ENCODE results near the gene LIAS.
"Not testable (repeated sequence)": the region's sequence is repeated elsewhere in the genome, so short reads cannot be mapped to it uniquely, and the experiment has no call there.

Gene LIAS

DNA sequence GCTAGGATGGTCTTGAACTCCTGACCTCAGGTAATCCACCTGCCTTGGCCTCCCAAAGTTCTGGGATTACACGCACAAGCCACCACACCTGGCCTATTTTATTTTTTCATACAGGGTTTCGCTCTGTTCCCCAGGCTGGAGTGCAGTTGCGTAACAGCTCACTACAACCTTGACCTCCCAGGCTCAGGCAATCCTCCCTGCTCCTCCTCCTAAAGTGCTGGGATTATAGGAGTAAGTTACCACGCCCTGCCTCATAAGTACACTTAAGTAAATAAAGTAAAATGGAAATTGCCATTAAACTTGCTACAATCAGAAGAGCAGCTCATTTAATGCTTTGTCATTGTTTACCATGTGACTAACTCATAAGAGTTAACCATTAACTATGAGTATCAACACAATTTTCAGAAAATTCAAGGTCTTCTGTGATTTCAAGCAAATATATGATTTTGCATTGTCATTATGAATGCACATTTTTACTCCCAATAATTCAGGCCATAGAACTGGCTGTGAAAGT is 56.1 kb downstream of the LIAS start (continued):
- TF ChIP-seq ZNF423 (tag by site-specific recombination; IDR thresholded peaks at IDR 0.05) = no peak
- no peak for TF ChIP-seq ZNF510 (tag by site-specific recombination; IDR thresholded peaks at IDR 0.05; ENCODE audit: insufficient replicate concordance)
- no peak for TF ChIP-seq ZNF184 (tag by site-specific recombination; IDR thresholded peaks at IDR 0.05)
- TF ChIP-seq ZNF664 (tag by site-specific recombination; IDR thresholded peaks at IDR 0.05) = no peak
- no peak for TF ChIP-seq ZFHX2 (tag by site-specific recombination; conservative IDR thresholded peaks at IDR 0.05)
- no peak for TF ChIP-seq ZNF311 (tag by site-specific recombination; IDR thresholded peaks at IDR 0.05; ENCODE audit: borderline replicate concordance)
- TF ChIP-seq IKZF3 (tag by site-specific recombination; IDR thresholded peaks at IDR 0.05) = peak; percentile 51; the same call in 1 of the 2 replicates
- no peak for TF ChIP-seq ZSCAN16 (tag by site-specific recombination; IDR thresholded peaks at IDR 0.05)
- no peak for TF ChIP-seq ZNF837 (tag by site-specific recombination; IDR thresholded peaks at IDR 0.05)
- no peak for TF ChIP-seq HOXC10 (CRISPR knock-in tag; IDR thresholded peaks at IDR 0.05)
- TF ChIP-seq OVOL3 (tag by site-specific recombination; IDR thresholded peaks at IDR 0.05) = no peak

DNA sequence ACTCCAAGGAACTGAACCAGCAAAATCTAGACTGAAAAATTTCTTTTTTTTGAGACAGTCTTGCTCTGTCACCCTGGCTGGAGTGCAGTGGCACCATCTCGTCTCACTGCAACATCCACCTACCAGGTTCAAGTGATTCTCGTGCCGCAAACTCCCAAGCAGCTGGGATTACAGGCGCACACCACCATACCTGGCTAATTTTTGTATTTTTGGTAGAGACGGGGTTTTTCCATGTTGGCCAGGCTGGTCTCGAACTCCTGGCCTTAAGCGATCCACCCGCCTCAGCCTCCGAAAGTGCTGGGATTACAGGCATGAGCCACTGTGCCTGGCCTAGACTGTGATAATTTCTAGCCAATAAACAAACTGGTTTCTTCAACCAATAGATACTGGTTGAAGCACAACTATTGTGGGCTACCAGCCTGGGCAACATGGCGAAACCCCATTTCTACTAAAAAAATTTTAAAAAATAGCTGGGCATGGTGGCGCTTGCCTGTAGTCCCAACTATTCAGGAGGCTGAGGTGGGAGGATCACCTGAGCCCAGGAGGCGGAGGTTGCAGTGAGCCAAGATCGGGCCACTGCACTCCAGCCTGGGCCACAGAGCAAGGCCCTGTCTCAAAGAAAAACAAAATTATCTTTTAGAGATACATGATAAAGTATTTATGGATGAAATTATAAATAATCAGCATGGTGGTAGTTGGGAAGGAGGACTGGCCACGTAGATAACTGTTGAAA is 57.0 kb downstream of the LIAS start:
- H3K4me3 ChIP-seq (ENCODE audit: low read depth, low read length) = not testable (repeated sequence)
- peaks cover 6 to 14% of the 10 kb centered on the region in 2 experiments; a peak in 2 of 3 replicates for H3K36me3 ChIP-seq (ENCODE audit: control insufficient read depth in 2 of 2, insufficient read depth in 1 of 2, low read length in 2 of 2)
- POLR2A ChIA-PET = interaction anchor here (0.6 kb wide), 1 partner anchor 11 kb away, joined by 3 read pairs; the partner anchor contains the start of gene UGDH

DNA sequence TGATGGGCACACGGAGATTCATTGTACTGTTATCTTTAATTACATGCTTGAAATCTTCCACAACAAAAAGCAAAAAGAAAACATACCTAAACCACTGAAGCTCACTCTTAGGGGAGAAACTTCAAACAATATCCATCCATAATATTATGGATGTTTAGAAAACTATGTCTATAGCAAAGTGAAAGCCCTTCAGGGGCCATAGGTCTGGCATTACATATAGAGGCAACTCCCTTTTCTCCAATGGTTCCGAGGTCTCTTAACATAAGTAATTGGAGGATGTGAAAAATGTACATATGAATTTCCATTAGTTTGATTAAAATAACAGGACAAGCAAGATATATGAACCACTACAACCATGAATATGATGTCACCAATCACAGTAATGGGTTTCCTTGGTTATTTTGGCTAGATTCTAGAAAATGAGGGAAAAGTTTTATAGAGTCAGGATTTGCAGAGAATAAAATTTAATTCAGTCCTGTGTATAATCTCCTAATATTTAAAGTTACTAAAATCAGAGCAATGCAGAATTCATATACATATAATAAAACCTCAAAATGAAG is 57.6 kb downstream of the LIAS start:
- ChIA-PET POLR2A (interaction anchor here (0.6 kb wide), 1 partner anchor 11 kb away, joined by 3 read pairs; the partner anchor contains the start of gene UGDH), CTCF (no interaction called here)
- TF ChIP-seq MEIS1 (CRISPR knock-in tag; IDR thresholded peaks at IDR 0.05; ENCODE audit: borderline replicate concordance) = no peak
- TF ChIP-seq YY2 (tag by site-specific recombination; IDR thresholded peaks at IDR 0.05) = no peak
- TF ChIP-seq ZNF600 (tag by site-specific recombination; IDR thresholded peaks at IDR 0.05) = peak; percentile 40; the same call in 1 of the 2 replicates
- no peak for TF ChIP-seq SALL2 (tag by site-specific recombination; IDR thresholded peaks at IDR 0.05; ENCODE audit: borderline replicate concordance)
- TF ChIP-seq, protein P1, sequence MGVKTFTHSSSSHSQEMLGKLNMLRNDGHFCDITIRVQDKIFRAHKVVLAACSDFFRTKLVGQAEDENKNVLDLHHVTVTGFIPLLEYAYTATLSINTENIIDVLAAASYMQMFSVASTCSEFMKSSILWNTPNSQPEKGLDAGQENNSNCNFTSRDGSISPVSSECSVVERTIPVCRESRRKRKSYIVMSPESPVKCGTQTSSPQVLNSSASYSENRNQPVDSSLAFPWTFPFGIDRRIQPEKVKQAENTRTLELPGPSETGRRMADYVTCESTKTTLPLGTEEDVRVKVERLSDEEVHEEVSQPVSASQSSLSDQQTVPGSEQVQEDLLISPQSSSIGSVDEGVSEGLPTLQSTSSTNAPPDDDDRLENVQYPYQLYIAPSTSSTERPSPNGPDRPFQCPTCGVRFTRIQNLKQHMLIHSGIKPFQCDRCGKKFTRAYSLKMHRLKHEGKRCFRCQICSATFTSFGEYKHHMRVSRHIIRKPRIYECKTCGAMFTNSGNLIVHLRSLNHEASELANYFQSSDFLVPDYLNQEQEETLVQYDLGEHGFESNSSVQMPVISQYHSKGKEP (tag by site-specific recombination; IDR thresholded peaks at IDR 0.05) = peak; percentile 30; the same call in 1 of the 2 replicates
- no peak for TF ChIP-seq KLF16 (tag by site-specific recombination; IDR thresholded peaks at IDR 0.05)
- TF ChIP-seq ZNF404 (tag by site-specific recombination; IDR thresholded peaks at IDR 0.05) = no peak
- TF ChIP-seq ZNF530 (tag by site-specific recombination; IDR thresholded peaks at IDR 0.05; ENCODE audit: low read depth) = no peak
- TF ChIP-seq ZNF792 (tag by site-specific recombination; IDR thresholded peaks at IDR 0.05) = no peak
- TF ChIP-seq, protein P2, sequence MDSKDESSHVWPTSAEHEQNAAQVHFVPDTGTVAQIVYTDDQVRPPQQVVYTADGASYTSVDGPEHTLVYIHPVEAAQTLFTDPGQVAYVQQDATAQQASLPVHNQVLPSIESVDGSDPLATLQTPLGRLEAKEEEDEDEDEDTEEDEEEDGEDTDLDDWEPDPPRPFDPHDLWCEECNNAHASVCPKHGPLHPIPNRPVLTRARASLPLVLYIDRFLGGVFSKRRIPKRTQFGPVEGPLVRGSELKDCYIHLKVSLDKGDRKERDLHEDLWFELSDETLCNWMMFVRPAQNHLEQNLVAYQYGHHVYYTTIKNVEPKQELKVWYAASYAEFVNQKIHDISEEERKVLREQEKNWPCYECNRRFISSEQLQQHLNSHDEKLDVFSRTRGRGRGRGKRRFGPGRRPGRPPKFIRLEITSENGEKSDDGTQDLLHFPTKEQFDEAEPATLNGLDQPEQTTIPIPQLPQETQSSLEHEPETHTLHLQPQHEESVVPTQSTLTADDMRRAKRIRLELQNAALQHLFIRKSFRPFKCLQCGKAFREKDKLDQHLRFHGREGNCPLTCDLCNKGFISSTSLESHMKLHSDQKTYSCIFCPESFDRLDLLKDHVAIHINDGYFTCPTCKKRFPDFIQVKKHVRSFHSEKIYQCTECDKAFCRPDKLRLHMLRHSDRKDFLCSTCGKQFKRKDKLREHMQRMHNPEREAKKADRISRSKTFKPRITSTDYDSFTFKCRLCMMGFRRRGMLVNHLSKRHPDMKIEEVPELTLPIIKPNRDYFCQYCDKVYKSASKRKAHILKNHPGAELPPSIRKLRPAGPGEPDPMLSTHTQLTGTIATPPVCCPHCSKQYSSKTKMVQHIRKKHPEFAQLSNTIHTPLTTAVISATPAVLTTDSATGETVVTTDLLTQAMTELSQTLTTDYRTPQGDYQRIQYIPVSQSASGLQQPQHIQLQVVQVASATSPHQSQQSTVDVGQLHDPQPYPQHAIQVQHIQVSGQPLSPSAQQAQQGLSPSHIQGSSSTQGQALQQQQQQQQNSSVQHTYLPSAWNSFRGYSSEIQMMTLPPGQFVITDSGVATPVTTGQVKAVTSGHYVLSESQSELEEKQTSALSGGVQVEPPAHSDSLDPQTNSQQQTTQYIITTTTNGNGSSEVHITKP (tag by site-specific recombination; IDR thresholded peaks at IDR 0.05) = 0 out of 2 replicates have a peak, but pooled peaks have one; percentile 44
- TF ChIP-seq BCL11B (tag by site-specific recombination; IDR thresholded peaks at IDR 0.05; ENCODE audit: low read depth) = no peak
- TF ChIP-seq ZNF747 (tag by site-specific recombination; IDR thresholded peaks at IDR 0.05) = no peak
- TF ChIP-seq ZBTB21 (tag by site-specific recombination; IDR thresholded peaks at IDR 0.05) = no peak
- no peak for TF ChIP-seq ZBTB8A (tag by site-specific recombination; IDR thresholded peaks at IDR 0.05)
- 0 out of 2 replicates have a peak, but pooled peaks have one; percentile 50 for TF ChIP-seq BCL11A (tag by site-specific recombination; IDR thresholded peaks at IDR 0.05; ENCODE audit: low read depth)
- TF ChIP-seq OSR2 (tag by site-specific recombination; IDR thresholded peaks at IDR 0.05) = peak; percentile 53
- TF ChIP-seq SETDB1 (IDR thresholded peaks at IDR 0.05; ENCODE audit: insufficient read length, low read length) = no peak
- peak; percentile 99 for TF ChIP-seq WT1 (tag by site-specific recombination; IDR thresholded peaks at IDR 0.05)

More for the DNA sequence above, 57.0 kb downstream of the LIAS start:
- 0 out of 2 replicates have a peak, but pooled peaks have one; percentile 41 for TF ChIP-seq ZBTB17 (tag by site-specific recombination; IDR thresholded peaks at IDR 0.05)
- peak overlapping the region; percentile 5; the same call in 1 of the 2 replicates for H3K27ac ChIP-seq (ENCODE audit: extremely low read depth, low read depth, low read length)
- CTCF ChIA-PET; H3K9me3 ChIP-seq (ENCODE audit: control insufficient read depth, insufficient read depth, low read depth, low read length); H3K4me1 ChIP-seq (ENCODE audit: control insufficient read depth, insufficient read depth, low read length): not testable (repeated sequence)

More for the DNA sequence above, 57.6 kb downstream of the LIAS start:
- H3K36me3 ChIP-seq (ENCODE audit: control insufficient read depth in 2 of 2, insufficient read depth in 1 of 2, low read length in 2 of 2) = peaks cover 6 to 14% of the 10 kb centered on the region in 2 experiments; a peak in 2 of 3 replicates
- H3K4me1 ChIP-seq (ENCODE audit: control insufficient read depth, insufficient read depth, low read length) = no peaks in the 10 kb centered on the region; the same call in 1 of the 2 replicates
- H3K4me3 ChIP-seq (ENCODE audit: low read depth, low read length) = no peak overlapping the region
- peak overlapping the region; percentile 5; the same call in 1 of the 2 replicates for H3K27ac ChIP-seq (ENCODE audit: extremely low read depth, low read depth, low read length)
- no peaks in the 10 kb centered on the region for H3K9me3 ChIP-seq (ENCODE audit: control insufficient read depth, insufficient read depth, low read depth, low read length)
